ENCODE data around the gene PWWP3B. TPM values are rescaled to one million over a fixed set of nuclear protein-coding genes. Genes with fewer than 3 reads are reported as not detected.
"Not testable (repeated sequence)": the region's sequence is repeated elsewhere in the genome, so short reads cannot be mapped to it uniquely, and the experiment has no call there.

The PWWP3B gene
- total and polyA plus RNA-seq, 4 donors = 1.3 to 6.6 (median 2.6) TPM

DNA sequence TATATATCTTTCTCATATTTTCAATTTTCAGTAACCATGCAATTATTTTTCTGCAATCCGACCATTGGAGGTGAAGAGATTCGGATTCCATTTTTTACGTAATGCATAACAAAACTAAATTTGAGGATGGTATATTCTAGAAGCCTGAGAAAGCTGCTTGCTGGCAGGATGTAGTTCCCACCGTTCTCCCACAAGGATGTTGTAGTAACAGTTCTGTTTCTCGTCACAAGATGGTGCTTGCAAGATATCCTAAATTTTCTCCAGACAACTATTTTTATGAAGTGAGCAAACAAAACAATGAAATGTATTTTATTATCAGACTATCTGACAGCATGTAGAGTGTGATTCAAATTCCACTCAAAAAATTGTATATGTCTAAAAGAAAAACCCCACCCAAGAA is 10.7 kb downstream of the PWWP3B start:
- WGBS (ENCODE audit: insufficient coverage) = no CpG with 5 or more reads among the region's 5 CpGs
- H3K36me3 ChIP-seq (ENCODE audit: control insufficient read depth, insufficient read depth, low read length) = no peaks in the 10 kb centered on the region
- peak in 1 of 6 donors; percentile 4 for DNase-seq (ENCODE audit: low read depth in 4 of 6, low spot score in 6 of 6)
- no peak overlapping the region for H3K4me3 ChIP-seq (ENCODE audit: low read depth, low read length)
- no peaks in the 10 kb centered on the region for H3K9me3 ChIP-seq (ENCODE audit: control insufficient read depth, insufficient read depth, low read length)
- peaks cover 5% of the 10 kb centered on the region for H3K27me3 ChIP-seq (ENCODE audit: control insufficient read depth, insufficient read depth, low read length)
- H3K4me1 ChIP-seq (ENCODE audit: control insufficient read depth, insufficient read depth, low read length) = no peaks in the 10 kb centered on the region
- no peak overlapping the region for H3K27ac ChIP-seq (ENCODE audit: low read depth, low read length)

- H3K4me3 ChIP-seq (ENCODE audit: low read depth, low read length); H3K9me3 ChIP-seq (ENCODE audit: control insufficient read depth, insufficient read depth, low read length); H3K27me3 ChIP-seq (ENCODE audit: control insufficient read depth, insufficient read depth, low read length): not testable (repeated sequence)
Measured at GRCh38 chrX:106183685-106184084, 15.6 kb downstream of the PWWP3B start.

DNA sequence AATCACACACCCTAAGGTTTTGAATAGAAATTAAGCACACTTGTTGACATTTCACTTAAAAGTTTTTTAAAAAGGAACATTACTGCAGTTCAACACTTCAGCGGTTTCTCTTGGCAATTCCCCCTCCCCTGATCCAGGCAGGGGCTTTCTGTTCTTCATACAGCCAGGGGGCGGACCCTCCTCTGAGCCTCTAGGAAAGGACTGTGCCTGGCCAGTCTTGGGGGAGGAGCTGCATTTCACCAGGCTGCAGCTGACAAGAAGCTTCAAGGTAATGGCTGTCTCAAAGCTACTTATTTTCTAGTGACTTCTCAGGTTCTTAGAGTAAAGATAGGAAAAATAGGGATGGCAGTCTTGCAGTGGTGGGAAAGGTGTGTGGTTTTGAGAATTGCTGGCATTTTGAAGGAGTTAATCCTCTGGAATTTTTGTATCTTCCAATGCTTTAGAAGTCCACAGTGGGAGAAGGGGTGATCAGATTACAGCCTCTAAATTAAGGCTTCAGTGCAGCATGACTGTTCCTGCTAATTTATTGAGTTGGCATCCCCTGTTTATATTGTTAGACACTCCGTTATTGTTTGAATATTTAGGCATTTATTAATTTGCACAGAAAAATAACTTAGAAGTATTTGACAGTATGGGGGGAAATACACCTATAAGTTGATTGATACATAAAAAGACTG is 33.5 kb downstream of the PWWP3B start:
- Histone ChIP-seq H3K27ac (ENCODE audit: low read depth, low read length) (no peak overlapping the region), H3K4me1 (ENCODE audit: control insufficient read depth, insufficient read depth, low read length) (no peaks in the 10 kb centered on the region), H3K9me3 (ENCODE audit: control insufficient read depth, insufficient read depth, low read length) (no peaks in the 10 kb centered on the region), H3K4me3 (ENCODE audit: low read depth, low read length) (no peak overlapping the region), H3K27me3 (ENCODE audit: control insufficient read depth, insufficient read depth, low read length) (peaks cover 5% of the 10 kb centered on the region), H3K36me3 (ENCODE audit: control insufficient read depth, insufficient read depth, low read length) (no peaks in the 10 kb centered on the region)
- no CpG with 5 or more reads among the region's 3 CpGs for WGBS (ENCODE audit: insufficient coverage)
- DNase-seq (ENCODE audit: low read depth in 4 of 6, low spot score in 6 of 6) = peak in 1 of 6 donors; percentile 14

More at GRCh38 chrX:106183685-106184084, 15.6 kb downstream of the PWWP3B start:
- not testable (repeated sequence) for DNase-seq (ENCODE audit: low read depth in 4 of 6, low spot score in 6 of 6); H3K36me3 ChIP-seq (ENCODE audit: control insufficient read depth, insufficient read depth, low read length); H3K4me1 ChIP-seq (ENCODE audit: control insufficient read depth, insufficient read depth, low read length); H3K27ac ChIP-seq (ENCODE audit: low read depth, low read length)
- WGBS (ENCODE audit: insufficient coverage) = 90% methylated on average over 4 of the region's 6 CpGs

- no peak overlapping the region for H3K27ac ChIP-seq (ENCODE audit: low read depth, low read length)
- no peaks in the 10 kb centered on the region for H3K36me3 ChIP-seq (ENCODE audit: control insufficient read depth, insufficient read depth, low read length)
- H3K4me3 ChIP-seq (ENCODE audit: low read depth, low read length) = no peak overlapping the region
- DNase-seq (ENCODE audit: low read depth in 4 of 6, low spot score in 6 of 6) = no peak
- H3K9me3 ChIP-seq (ENCODE audit: control insufficient read depth, insufficient read depth, low read length) = no peaks in the 10 kb centered on the region
- H3K4me1 ChIP-seq (ENCODE audit: control insufficient read depth, insufficient read depth, low read length) = no peaks in the 10 kb centered on the region
- peaks cover 10% of the 10 kb centered on the region for H3K27me3 ChIP-seq (ENCODE audit: control insufficient read depth, insufficient read depth, low read length)
Measured at GRCh38 chrX:106203315-106203714, 35.2 kb downstream of the PWWP3B start.

DNA sequence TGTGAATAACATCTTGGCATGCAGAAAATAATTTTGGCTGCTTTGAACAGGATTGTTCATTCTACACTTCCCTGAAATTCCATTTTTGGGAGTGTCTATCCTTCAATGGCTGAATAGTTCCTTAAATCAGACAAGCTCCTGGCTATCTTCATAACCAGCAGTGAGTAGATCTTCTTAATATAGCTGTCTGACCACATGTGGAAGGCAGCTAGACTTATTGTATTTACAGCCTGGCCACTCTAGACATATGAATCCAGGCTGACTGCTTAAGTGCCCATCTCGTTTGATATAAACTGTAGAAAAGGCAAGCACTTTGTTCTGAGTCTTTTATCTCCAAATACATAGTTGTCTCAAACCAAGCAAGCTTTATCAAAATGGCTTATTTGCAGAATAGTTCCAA is 40.0 kb downstream of the PWWP3B start:
- no CpG with 5 or more reads among the region's 1 CpG for WGBS (ENCODE audit: insufficient coverage)
- no peak for DNase-seq (ENCODE audit: low read depth in 4 of 6, low spot score in 6 of 6)
- Histone ChIP-seq H3K36me3 (ENCODE audit: control insufficient read depth, insufficient read depth, low read length) (no peaks in the 10 kb centered on the region), H3K27ac (ENCODE audit: low read depth, low read length) (no peak overlapping the region), H3K9me3 (ENCODE audit: control insufficient read depth, insufficient read depth, low read length) (no peaks in the 10 kb centered on the region), H3K27me3 (ENCODE audit: control insufficient read depth, insufficient read depth, low read length) (peaks cover 10% of the 10 kb centered on the region), H3K4me3 (ENCODE audit: low read depth, low read length) (no peak overlapping the region), H3K4me1 (ENCODE audit: control insufficient read depth, insufficient read depth, low read length) (no peaks in the 10 kb centered on the region)

Other genes with a start within 250 kb of the PWWP3B start
- under 1 TPM in 1 of 2 donors, not detected in 1; 0.06 TPM for gene SERPINA7, start 129.6 kb upstream of the PWWP3B start, total RNA-seq
- gene SERPINA7, start 129.6 kb upstream of the PWWP3B start, polyA plus RNA-seq (ENCODE audit: insufficient read length in 2 of 2) = not detected